Renal pelvis (tissue), 4 donors: ENCODE data around the gene NAPSA. TPM values are rescaled to one million over a fixed set of nuclear protein-coding genes. Genes with fewer than 3 reads are reported as not detected.
"Not testable (repeated sequence)": the region's sequence is repeated elsewhere in the genome, so short reads cannot be mapped to it uniquely, and the experiment has no call there.

Experiments
- DNase-seq: peaks from one replicate; pipeline ENCODE4 v3.0.0-alpha.2; 2013
- polyA plus RNA-seq, 3 donors: library from polyadenylated mRNA; unstranded; fragments of 120-200 nt; gene quantifications; one replicate each; pipeline ENCODE4 v1.2.1, GENCODE V29; 2013; ENCODE audit not compliant: insufficient read length in 3 of 3

The NAPSA gene
- polyA plus RNA-seq, 3 donors: 9.7 to 17.0 (median 15.0) TPM

DNA sequence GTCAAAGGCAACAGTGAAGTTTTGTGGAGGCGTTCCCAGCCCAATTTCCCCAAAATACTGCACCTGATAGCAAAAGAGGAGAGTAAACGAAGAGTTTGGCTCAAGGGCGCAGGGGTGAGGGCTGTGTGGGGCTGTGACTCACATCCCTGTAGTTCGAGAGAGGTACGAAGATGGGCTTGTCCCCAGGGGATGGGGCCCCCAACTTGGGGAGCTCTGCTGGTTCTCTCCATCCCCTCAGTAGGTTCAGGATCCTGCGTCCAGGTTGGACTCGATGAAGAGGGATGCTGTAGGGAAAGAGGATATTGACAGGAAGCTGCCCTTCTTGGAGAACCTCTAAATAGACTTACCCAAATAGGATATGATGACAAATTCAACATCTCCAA lies 3.4 kb downstream of the NAPSA start:
- DNase-seq: no peak

DNA sequence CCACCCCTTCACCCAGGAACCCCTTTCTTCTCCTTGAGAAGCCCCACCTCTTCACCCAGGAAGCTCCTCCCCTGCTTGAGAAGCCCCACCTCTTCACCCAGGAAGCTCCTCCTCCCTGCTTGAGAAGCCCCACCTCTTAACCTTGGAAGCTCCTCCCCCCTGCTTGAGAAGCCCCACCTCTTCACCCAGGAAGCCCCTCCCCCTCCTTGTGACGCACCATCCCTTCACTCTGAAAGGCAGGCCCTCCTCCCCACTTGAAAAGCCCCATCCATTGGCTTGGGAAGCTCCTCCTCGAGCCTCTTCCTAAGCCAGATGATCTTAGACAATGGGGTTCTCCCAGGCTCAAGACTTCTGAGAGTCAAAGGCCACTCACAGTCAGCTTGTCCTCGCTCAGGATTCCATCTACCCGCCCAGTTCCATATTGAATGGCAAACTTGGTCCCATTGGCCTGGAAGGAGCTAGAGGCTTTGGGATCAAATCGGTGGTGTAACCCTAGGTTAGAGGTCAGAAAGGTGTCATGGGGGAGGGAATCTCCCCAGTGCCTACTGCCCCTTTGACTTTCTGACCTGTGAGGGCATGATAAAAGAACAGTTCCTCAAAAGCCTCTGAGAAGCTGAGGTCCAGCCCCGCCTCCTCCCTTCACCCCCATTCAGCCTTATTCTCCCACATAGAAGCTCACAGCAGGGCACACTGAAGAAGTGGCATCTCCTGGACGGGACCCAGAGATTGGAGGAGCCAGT lies 4.0 kb downstream of the NAPSA start:
- DNase-seq: no peak

DNA sequence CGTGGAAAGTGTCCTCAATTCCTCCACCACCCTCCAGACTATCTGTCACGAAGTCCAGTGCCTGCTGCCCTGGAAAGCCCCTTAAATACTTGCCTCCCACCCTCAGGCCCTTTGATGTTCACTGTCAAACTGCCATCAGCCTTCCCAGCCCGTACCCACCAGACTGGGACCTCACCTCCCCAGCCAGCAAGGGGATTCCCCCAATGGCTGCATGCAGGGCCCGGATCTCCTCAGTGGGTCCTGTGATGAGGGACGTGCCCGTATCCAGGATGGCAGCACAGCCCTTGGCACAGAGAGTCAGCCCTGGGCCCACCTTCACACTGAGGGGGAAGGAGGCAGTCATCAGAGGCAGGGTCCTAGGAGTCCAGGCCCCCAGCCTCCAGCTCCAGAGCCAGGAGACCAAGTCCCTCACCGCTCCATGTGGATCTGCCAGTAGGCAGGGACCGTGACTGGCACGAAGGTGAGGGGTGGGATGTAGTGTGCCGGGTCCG lies 6.1 kb downstream of the NAPSA start:
- no peak for DNase-seq

DNA sequence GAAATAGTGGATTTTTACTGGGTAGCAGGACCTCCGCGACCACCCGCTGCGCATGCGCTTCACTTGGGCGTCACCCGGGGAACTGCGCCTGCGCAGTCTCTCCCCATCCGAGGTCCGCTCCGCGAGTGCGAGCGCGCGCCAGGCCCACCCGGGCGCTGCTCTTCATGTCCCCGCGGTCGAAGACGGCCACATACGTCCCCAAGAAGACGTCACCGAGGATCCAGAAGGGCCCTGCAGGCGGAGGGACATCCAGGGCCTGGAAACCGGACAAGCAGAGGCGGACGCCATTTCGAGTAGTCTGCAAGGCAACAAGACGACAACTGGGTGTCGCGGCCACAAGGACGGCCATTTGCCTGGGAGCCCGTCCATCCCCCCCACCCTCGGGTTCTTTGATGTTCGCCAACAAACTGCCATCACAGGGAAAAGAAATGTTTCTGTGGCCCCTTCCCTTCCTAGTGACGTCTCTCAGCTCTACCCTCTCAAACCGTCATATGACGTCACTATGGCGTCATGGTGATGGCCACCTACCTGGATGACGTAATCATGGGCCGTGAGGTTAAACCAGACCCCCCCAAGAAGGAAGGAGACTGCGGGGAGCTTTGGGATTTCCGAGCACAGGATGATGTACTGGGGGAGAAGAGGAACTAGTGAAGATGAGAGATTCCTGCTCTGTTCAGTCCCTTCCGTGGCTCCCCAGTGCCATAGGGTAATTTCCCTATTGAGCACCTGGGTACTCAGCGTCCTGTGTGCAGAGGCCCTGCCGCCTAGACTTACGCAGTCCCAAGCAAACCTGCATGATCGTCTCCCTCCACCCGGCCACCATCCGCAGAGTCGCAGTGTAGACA lies 6.7 kb downstream of the NAPSA start:
- DNase-seq: peak; percentile 55

DNA sequence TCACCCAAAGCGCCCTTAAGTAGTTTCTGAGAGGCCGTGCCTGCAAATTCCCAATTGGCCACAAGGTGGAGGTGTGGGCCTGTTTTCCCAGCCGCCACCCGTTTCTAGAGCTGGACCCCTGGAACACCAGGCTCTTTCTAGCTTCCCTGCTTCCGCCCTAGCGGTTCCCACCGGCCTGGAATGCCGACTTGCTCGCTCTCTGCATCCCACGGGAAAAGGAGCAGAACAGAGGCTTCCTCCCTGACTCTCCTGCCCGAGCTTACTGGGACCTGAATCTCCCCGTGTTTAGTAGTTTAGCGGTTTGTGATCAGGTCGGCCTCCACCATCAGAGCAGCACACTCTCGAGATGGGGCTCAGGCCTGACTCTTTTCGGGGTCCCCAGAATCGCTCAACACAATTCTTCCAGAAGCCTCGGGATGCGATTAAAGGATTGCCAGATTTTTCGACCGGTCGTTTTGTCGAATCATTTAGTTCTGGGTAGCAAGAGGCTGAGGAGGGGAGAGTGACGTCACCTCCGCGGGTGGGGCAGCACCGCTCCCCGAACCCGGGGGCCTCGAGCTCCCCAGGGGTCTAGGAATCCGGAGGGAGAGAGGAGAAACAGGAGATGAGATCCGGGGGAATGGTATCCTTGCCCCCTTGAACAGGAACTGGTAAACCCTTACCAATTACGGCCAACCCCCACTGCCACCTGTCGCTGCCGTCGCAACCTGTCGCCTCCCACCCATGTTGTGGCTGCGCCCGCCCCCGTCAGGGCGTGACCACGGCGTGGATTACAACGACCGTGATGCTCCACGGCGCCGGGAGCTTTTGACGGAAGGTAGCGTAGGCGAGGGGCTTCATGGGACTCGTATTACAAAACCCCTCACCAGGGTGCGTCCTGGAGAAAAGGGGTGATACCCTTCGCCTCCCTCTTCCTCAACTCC lies 8.0 kb downstream of the NAPSA start:
- peak; percentile 60 for DNase-seq

DNA sequence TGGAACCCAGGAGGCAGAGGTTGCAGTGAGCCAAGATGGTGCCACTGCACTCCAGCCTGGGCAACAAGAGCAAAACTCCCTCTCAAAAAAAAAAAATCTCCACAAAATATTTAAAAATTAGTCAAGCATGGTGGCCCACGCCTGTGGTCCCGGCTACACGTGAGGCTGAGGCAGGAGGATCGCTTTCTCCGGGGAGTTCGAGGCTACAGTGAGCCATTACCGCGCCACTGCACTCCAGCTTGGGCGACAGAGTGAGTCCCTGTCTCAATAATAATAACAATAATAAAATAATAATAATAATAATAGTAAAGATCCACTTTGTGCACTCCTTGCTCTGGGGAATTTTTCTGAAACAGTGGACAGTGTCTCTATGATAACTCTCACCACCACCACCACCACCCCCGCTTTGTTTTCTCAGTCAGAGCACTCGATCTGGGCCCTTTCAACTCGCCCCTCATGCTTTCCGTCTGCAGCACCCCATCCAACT lies 8.7 kb downstream of the NAPSA start:
- DNase-seq: no peak

DNA sequence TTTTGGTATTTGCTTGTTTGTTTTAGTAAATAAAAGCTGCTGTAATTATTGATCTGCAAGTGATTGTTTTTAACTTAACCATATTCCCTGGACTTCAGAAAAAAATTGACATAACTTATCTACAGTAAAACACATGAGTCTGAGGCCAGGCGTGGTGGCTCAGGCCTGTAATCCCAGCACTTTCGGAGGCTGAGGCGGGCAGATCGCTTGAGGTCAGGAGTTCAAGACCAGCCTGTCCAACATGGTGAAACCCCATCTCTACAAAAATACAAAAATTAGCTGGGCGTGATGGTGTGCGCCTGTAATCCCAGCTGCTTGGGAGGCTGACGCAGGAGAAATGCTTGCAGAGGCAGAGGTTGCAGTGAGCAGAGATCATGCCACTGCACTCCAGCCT lies 12.0 kb downstream of the NAPSA start:
- DNase-seq: not testable (repeated sequence)

DNA sequence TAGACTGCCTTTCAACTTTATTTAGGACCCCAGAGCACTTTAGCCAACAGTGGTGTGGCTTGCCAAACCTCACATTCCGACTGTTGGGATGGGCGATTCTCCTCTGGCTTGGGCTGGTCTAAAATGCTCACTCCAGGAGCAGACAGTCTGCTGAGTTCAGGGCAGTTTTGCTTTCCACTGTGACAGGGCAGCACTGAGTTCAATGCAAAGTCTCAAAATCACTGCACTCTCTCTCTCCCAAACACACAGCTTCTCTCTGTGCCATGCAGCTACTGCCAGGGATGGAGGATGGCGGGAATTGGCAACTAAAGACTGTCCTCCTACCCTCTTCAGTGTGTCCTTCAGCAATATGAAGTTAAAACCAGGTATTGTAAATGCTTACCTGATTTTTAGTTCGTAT lies 13.2 kb downstream of the NAPSA start:
- DNase-seq: no peak

DNA sequence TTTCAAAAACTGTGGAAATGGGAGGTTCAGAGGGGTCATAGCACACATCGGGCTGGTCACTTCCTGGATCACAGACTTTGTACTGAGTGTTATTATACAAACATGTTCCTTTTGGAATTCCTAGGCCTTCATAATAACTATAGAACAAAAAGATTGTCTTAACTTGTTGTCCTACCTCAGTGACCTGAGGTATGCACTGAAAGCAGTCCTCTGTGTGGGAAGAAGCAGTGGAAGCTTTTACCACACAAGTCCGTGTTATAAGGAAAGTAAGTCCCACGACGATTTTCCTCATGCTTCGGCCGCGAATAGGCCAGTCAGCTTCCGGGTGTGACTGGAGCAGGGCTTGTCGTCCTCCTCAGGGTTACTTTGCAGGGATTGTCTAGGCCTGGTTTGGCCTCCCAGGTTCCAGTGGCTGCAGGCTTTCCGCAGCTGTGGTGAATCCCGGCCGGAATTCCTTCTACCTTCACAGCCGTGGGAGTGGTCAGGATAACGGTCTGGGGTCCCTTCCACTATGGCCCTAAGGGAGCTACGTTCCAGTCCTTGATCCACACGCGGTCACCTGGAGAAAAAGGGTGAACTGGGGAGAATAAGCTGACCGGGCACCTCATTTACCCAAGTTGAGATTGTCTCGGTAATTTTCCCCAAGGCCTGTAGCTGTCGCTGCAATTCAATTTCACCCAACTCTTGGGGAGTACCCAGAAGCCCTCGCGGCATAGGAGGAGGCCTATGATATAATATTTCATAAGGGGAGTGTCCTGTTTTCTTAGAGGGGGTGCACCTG lies 16.0 kb downstream of the NAPSA start:
- no peak for DNase-seq

DNA sequence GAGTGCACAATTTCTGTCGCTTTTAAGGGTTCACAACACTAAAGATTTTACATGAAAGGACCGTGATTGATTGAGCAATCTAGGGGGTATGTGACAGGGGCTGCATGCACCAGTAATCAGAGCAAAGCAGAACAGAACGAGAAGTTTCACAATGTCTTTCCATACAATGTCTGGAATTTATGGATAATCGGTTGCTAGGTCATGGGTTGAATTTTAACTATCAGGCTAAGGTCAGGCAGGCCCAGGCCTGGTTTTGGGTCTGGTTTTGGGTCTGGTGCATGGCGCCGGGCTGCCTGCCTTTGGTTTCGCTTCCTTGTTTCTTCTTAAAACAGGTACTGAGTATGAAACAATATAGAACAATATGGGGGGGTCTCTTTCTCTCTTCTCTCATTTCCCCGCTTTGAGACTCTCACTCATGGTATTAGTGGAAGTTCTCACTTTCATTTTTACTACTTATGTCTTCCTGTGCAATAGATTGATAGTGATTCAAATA lies 18.3 kb downstream of the NAPSA start:
- DNase-seq: not testable (repeated sequence)

DNA sequence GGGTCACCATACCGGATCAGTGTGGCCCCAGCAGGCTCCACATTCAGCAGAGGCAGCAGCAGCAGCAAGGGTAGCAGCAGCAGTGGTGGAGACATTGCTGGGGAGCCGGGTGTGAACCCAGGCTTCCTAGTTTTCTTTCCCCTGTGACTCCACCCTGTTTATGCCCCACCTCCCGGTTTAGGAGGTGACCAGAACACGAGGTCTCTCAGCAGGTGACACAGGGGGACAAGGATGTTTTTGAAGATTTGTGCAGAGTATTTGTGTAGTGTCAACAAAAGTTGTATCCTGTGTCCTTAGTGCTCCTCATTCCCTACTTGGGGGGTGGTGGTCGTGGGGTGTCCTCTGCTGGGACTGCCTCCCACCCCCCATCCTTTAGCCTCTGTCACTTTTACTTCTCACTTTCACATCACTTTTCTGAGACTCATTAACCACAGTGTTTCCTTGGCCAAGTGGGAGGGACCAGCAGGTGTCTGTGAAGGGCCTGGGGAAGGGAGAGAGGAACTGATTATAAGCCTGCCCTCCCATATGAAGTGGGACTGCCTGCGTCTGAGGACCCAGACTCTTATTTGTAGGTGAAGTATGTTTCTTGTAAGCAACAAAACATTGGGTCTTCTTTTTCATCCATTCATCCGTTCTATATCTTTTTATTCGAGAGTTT lies 20.6 kb downstream of the NAPSA start:
- DNase-seq: no peak

DNA sequence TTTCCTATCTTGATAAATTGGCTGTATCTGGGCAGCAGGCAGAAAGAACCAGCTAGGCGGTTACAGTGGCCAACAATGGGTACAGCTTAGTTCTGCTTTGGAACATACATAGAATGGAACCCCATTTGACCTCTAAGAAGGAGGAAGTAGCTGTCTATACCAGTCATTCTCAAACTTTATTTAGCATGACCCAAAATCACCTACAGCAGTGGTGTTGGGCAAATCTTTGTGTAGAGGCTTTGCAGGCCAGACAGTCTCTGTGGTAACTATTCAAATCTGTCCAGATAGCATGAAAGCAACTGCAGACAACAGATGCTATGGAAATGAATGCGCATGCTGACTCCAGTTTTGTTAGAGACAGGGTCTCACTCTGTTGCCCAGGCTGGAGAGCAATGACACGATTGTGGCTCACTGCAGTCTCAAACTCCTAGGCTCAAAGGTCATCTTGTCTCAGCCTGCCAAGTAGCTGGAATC lies 24.3 kb downstream of the NAPSA start:
- DNase-seq: no peak

DNA sequence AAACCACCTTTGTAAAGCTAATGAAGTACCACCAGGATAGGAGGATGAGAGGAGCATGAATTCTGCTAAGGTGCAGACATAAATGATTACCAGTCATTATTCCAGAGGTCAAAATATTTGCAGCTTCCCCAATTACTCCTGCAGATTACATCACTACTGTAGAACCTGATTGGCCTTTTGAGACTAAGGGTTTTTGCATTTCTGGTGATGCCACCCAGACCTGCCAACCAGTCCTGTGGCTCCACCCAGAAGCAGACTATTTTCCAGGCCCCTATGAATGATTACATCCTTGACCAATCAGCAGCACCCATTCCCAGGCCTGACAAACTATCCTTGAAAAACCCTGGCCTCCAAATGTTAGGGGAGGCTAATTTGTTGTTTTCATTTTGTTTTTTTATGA lies 25.1 kb downstream of the NAPSA start:
- DNase-seq: no peak

DNA sequence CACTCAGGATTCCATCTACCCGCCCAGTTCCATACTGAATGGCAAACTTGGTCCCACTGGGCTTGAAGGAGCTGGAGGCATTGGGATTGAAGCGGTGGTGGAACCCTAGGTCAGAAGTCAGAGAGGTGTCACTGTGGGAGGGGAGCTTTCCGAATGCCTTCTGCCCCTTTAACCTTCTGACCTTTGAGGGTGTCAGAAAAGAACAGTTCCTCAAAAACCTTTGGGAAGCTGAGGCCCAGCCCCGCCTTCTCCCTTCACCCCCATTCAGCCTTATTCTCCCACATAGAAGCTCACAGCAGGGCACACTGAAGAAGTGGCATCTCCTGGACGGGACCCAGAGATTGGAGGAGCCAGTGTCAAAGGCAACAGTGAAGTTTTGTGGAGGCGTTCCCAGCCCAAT lies 28.4 kb downstream of the NAPSA start:
- not testable (repeated sequence) for DNase-seq

DNA sequence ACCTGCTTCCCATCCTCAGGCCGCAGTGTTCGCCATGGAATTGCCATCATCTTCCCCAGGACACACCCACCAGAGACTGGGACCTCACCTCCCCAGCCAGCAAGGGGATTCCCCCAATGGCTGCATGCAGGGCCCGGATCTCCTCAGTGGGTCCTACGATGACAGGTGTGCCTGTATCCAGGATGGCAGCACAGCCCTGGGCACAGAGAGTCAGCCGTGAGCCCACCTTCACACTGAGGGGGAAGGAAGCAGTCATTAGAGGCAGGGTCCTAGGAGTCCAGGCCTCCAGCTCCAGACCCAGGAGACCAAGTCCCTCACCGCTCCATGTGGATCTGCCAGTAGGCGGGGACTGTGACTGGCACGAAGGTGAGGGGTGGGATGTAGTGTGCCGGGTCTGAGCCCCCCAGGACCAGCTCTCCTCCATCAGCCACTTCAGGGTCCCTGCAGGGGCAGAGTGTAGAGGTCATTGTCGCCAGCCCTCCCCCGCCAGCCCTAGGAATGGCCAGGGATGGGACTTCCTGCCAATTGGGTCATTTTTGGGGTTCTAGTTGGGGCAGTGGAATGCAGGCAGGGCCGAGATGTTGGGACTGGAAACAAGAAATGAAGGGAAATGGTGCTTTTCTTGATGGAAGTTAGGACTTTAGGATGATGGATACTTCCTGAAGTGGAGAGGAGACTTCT lies 30.6 kb downstream of the NAPSA start:
- DNase-seq: no peak

DNA sequence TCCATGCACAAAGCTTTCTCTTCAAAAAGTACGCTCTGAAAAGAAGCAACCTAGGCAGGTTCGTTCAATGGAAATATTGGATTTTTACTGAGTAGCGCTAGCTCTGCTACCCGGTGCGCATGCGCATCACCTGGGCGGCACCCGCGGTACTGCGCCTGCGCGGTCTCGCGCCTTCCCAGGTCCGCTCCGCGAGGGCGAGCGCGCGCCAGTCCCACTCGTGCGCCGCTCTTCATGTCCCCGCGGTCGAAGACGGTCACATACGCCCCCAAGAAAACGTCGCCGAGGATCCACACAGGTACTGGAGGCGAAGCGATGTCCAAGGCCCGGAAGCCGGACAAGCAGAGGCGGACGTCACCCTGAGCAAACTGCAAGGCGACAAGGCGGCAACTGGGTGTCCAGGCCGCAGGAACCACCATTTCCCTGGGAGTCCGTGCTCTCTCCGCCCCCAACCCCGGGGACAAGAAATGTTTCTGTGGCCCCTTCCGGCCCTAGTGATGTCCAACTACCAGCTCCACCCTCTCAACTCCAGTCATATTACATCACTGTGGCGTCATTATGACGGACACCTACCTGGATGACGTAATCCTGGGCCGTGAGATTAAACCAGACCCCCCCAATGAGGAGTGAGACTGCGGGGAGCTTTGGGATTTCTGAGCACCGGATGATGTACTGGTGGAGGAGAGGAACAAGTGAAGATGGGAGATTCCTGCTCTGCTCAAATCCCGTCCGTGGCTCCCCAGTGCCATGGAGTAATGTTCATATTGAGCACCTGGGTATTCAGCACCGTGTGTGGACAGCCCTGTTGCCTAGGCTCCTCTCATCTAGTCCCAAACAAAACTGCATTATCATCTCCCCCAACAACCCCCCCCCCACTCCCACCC lies 31.5 kb downstream of the NAPSA start:
- DNase-seq: peak; percentile 83

DNA sequence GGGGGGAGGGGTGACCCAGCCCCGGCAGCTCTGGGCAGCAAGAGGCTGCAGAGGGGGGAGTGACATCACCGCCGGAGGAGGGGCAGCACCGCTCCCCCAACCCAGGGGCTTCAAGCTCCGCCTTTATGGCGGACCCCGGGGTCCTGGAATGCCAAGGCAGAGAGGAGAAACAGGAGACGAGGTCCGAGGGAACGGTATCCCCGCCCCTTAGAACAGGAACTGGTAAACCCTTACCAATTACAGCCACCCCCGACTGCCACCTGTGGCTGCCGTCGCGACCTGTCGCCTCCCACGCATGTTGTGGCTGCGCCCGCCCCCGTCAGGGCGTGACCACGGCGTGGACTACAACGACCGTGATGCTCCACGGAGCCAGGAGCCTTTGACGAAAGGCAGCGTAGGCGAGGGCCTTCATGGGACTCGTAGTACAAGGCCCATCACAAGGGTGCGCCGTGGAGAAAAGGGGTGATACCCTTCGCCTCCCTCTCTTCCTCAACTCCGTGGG lies 32.2 kb downstream of the NAPSA start:
- peak; percentile 93 for DNase-seq
